Activated T-cell treated with anti-CD3 and anti-CD28 coated beads, Interleukin-2, amount 50 U/mL, for 1 hour (primary cell): Measurements from ENCODE around the gene ANGPTL5.
"Not testable (repeated sequence)": the region's sequence is repeated elsewhere in the genome, so short reads cannot be mapped to it uniquely, and the experiment has no call there.

Source experiments
- DNase-seq: peaks from one replicate; pipeline ENCODE4 v3.0.0-alpha.2; 2020

Gene ANGPTL5

GRCh38 chr11:101881586-101881985 lies 34.7 kb downstream of the ANGPTL5 start:
- DNase-seq: no peak

- DNase-seq: no peak
Observed at GRCh38 chr11:101880222-101880621, 36.1 kb downstream of the ANGPTL5 start.

GRCh38 chr11:101872171-101872882 lies 44.0 kb downstream of the ANGPTL5 start:
- DNase-seq: no peak

GRCh38 chr11:101870510-101870909 lies 45.8 kb downstream of the ANGPTL5 start:
- DNase-seq: no peak

GRCh38 chr11:101867951-101868350 lies 48.4 kb downstream of the ANGPTL5 start:
- DNase-seq: no peak

GRCh38 chr11:101866619-101867491 lies 49.5 kb downstream of the ANGPTL5 start:
- no peak for DNase-seq

GRCh38 chr11:101864098-101864497 lies 52.2 kb downstream of the ANGPTL5 start:
- DNase-seq: no peak

- no peak for DNase-seq
Observed at GRCh38 chr11:101863361-101863760, 53.0 kb downstream of the ANGPTL5 start.

GRCh38 chr11:101862391-101863233 lies 53.7 kb downstream of the ANGPTL5 start:
- no peak for DNase-seq

- peak; percentile 17 for DNase-seq
Observed at GRCh38 chr11:101860696-101861427, 55.5 kb downstream of the ANGPTL5 start.

GRCh38 chr11:101852260-101852659 lies 64.1 kb downstream of the ANGPTL5 start:
- not testable (repeated sequence) for DNase-seq

GRCh38 chr11:101848262-101848661 lies 68.1 kb downstream of the ANGPTL5 start:
- no peak for DNase-seq

GRCh38 chr11:101844608-101845007 lies 71.7 kb downstream of the ANGPTL5 start:
- DNase-seq: no peak

GRCh38 chr11:101840704-101841103 lies 75.6 kb downstream of the ANGPTL5 start:
- no peak for DNase-seq
